OCI-LY7 (cell line): ENCODE results near the gene ADCY9.

Experiments
- CTCF ChIP-seq: fragments of 200-600 bp; sonication (generic); conservative IDR thresholded peaks from 2 replicates; pipeline ENCODE4 v1.5.1; 2014; ENCODE audit warnings: mild to moderate bottlenecking, antibody characterized with exemption, low read length, moderate library complexity, mixed read lengths
- EZH2phosphoT487 ChIP-seq: fragments of 200-600 bp; sonication (generic); IDR thresholded peaks from 2 replicates; pipeline ENCODE4 v1.6.1; 2018; ENCODE audit warnings: low read depth, borderline replicate concordance, mild to moderate bottlenecking, mixed run types, antibody characterized with exemption, low read length, moderate library complexity, mixed read lengths

GRCh38 chr16:4009177-4009576 is 107.1 kb downstream of the ADCY9 start:
- no peak for TF ChIP-seq EZH2phosphoT487
- no peak for TF ChIP-seq CTCF
